ENCODE results near the gene MYL6B. TPM values are rescaled to one million over a fixed set of nuclear protein-coding genes. Genes with fewer than 3 reads are reported as not detected.

MYL6B gene
- total RNA-seq, 4 donors from 2014 or later: 25.8 to 42.4 (median 31.8) TPM

GRCh38 chr12:56162468-56163290, 10.3 kb downstream of the MYL6B start:
- DNase-seq (ENCODE audit: low spot score) (no peak), ATAC-seq (ENCODE audit: low FRiP score) (no peak)
- TF ChIP-seq CTCF (IDR thresholded peaks at IDR 0.05): no peak

GRCh38 chr12:56163533-56164344, 11.4 kb downstream of the MYL6B start:
- DNase-seq (ENCODE audit: low spot score) (no peak), ATAC-seq (ENCODE audit: low FRiP score) (no peak)
- TF ChIP-seq CTCF (IDR thresholded peaks at IDR 0.05): no peak

GRCh38 chr12:56164345-56164729, 11.9 kb downstream of the MYL6B start:
- DNase-seq (ENCODE audit: low spot score): no peak
- TF ChIP-seq CTCF (IDR thresholded peaks at IDR 0.05): no peak
- ATAC-seq (ENCODE audit: low FRiP score): no peak

GRCh38 chr12:56165369-56165768, 13.0 kb downstream of the MYL6B start:
- DNase-seq (ENCODE audit: low spot score): no peak
- ATAC-seq (ENCODE audit: low FRiP score): no peak

GRCh38 chr12:56169229-56169759, 16.9 kb downstream of the MYL6B start:
- DNase-seq (ENCODE audit: low spot score): no peak

More at GRCh38 chr12:56165369-56165768, 13.0 kb downstream of the MYL6B start:
- TF ChIP-seq CTCF (IDR thresholded peaks at IDR 0.05): no peak

GRCh38 chr12:56172839-56173238, 20.5 kb downstream of the MYL6B start:
- no peak for TF ChIP-seq CTCF (IDR thresholded peaks at IDR 0.05)
- DNase-seq (ENCODE audit: low spot score) (no peak), ATAC-seq (ENCODE audit: low FRiP score) (no peak)

More at GRCh38 chr12:56169229-56169759, 16.9 kb downstream of the MYL6B start:
- ATAC-seq (ENCODE audit: low FRiP score): no peak
- no peak for TF ChIP-seq CTCF (IDR thresholded peaks at IDR 0.05)
